ENCODE data around the gene RPS6KA5.

- TF ChIP-seq CTCF (conservative IDR thresholded peaks at IDR 0.05 in 1 of 2, IDR thresholded peaks at IDR 0.05 in 1 of 2; ENCODE audit: low read depth in 1 of 2, low read length in 2 of 2) (no peak), EZH2 (IDR thresholded peaks at IDR 0.05; ENCODE audit: low read length, missing control alignments) (no peak)
Measured at GRCh38 chr14:91098591-91098990, 38.1 kb upstream of the RPS6KA5 start.
